22Rv1 (cell line): ENCODE data around the gene DCUN1D2.
"Not testable (repeated sequence)": the region's sequence is repeated elsewhere in the genome, so short reads cannot be mapped to it uniquely, and the experiment has no call there.

ENCODE experiments used
- CTCF ChIP-seq: fragments of 450-650 bp; IDR thresholded peaks from 2 replicates; pipeline ENCODE4 v1.5.1; 2017; ENCODE audit warnings: mild to moderate bottlenecking
- ZFX ChIP-seq: fragments of 450-650 bp; IDR thresholded peaks from 2 replicates; pipeline ENCODE4 v1.6.1; 2017; ENCODE audit warnings: antibody characterized with exemption, borderline replicate concordance

GRCh38 chr13:113450348-113450744, 40.2 kb downstream of the DCUN1D2 start:
- not testable (repeated sequence) for TF ChIP-seq CTCF, ZFX
